HG03103 (cell line): ENCODE data around the gene SLC49A3.
"Not testable (repeated sequence)": the region's sequence is repeated elsewhere in the genome, so short reads cannot be mapped to it uniquely, and the experiment has no call there.

Experiments used
- ATAC-seq: cut with Tn5 transposase; IDR thresholded peaks from one replicate; pipeline ENCODE4 v1.9.1; 2021; ENCODE audit warnings: low read depth; ENCODE audit not compliant: unreplicated experiment

The SLC49A3 gene

DNA sequence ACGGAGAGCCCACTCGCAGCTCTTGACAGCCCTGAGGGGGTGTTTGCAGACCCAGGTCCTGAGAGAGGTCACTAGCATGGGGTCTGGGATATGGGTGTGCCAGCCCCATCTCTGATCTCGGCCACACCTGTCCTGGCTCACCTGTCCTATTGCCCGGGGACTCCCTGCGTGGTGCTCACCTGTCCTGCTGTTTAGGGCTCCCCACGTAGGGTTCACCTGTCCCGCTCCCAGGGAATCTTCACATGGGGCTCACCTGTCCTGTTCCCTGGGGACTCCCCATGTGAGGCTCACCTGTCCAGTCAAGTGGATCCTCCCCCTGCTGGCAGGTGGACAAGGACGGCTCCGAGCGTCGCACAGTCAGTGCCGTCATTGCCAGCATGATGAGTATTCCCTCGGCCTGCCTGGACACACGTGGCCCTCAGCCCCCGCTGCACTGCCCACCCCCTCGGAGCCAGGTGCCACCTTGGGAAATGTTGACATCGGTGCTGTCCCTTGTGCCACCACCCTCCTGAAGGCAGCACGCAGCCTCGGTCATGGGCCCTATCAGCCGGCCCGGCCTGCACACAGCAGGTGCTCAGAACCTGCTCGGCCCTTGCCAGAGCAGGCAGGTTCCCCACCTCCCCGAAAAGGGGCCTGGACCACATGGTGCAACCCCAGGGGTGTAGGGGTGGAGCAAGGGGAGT lies 6.3 kb downstream of the SLC49A3 start:
- no peak for ATAC-seq

DNA sequence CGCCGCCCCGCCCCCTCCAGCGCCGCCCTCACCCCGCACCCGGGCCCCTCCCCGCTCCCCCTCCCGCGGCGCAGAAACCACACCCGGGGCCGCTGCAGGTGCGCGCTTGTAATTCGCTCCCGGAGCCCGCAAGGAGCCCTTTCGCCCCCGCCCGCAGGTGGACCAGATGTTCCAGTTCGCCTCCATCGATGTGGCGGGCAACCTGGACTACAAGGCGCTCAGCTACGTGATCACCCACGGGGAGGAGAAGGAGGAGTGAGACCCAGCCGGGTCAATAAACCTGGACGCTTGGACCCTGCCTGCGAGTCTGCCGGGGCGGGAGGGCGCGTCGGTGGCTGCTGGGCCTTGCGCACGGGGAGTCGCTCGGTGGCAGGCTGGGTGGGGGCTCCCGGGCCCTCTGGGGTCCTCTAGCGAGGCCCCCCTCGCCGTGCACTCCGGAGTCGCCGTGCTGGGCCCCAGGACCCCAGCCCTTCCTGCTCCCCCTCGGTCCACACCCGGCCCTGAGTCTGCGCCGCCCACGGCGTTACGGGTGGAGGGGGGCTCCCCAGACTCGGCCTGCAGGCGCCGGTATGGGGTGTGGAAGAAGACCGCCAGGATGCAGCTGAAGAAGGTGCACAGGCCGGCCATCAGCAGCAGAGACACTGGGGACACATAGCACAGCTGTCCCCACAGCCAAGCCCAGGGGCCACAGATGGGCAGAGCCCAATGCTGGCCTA lies 7.1 kb downstream of the SLC49A3 start:
- no peak for ATAC-seq

DNA sequence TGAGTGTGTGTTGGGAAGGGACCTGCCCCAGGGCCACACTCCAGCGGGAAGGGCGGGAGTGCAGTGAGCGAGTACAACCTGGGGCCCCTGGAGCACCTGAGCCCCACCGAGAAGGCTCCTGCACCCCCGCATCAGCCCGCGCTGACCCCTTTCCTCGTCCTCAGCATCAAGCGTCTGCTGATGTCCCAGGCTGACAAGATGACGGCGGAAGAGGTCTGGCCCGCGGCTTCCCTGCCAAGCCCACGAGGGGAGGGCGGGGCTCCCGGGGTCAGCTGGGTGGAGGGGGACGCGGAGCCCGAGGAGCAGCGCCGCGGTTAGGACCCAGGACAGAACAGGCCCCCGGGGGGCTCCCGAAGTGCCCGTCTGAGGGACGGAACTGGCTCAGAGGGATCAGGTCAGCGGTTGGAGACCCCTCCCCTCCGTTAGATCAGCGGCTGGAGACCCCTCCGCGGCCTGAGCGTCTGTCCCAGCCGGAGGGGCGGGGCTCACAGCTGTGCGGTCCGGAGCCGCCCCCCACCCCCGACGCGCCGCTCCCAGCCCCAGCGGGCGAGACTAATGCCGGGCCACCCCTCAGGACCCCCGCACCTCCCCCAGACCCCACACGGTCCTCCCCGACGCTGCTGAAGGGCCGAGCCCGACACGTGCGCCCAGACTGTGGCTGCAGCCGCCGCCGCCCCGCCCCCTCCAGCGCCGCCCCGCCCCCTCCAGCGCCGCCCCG lies 7.9 kb downstream of the SLC49A3 start:
- ATAC-seq: no peak

GRCh38 chr4:680551-680927 lies 8.4 kb downstream of the SLC49A3 start:
- ATAC-seq: no peak

GRCh38 chr4:680091-680490 lies 8.9 kb downstream of the SLC49A3 start:
- ATAC-seq: no peak

DNA sequence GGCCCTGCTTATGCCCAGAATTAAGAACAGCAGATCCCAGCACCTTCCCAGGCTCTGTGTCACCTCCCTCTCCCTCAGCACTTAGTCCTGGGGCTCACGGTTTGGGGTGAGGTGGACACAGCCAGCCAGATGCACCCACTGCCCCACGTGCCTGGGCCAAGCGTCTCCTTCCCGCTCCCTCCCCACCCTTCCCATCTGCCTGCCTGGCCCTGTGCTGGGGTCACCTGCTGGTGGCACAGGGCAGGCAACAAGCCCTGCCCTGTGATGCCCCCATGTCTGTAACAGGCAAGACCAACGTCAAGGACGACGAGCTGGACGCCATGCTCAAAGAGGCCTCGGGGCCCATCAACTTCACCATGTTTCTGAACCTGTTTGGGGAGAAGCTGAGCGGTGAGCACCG lies 9.3 kb downstream of the SLC49A3 start:
- ATAC-seq: no peak

DNA sequence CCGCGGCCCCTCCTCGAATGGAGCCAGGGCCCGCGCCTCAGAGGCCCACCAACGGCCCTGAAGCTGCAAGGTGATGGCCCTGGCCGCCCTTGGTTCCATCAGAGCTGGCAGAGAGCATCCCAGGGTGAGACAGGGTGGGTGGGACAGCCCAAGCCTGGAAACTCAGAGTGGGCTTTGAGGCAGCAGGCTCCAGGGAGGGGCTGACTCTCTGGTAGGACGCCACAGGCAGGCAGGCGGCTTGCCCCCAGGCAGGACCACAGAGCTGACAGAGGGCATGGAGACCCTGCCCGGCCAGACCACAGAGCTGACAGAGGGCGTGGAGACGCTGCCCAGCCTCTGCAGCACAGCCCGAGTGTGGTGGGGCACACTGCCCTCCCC lies 9.9 kb downstream of the SLC49A3 start:
- no peak for ATAC-seq

DNA sequence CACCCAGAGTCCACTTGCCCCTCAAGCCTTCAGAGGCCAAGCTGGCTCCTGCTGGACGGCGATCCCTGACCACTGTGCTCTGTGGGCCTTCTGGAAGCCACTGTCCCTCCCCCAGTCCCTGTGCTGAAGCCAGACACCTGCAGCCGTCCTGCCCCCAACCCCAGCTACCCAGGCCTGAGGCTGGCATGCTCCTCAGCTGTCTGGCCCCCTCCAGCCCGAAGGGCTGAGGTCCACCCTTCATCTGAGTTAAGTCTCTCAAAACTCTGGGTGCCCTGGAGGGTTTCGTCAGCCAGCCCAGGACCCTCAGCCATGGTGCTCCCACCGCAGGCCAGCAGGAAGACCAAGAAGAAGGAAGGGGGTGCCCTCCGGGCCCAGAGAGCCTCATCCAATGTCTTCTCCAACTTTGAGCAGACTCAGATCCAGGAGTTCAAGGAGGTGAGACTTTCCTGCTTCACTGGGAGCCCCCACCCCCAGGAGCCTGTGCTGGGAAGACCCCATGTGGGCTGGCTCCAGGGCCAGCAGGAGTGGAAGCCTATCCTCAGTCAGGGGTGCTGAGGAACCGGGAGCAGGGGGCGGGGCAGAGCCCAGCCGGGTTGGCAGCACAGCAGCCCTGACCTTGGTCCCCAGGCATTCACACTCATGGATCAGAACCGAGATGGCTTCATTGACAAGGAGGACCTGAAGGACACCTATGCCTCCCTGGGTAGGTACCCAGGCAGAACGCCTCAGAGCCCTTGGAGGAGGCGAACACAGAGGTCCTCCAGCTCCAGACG lies 10.4 kb downstream of the SLC49A3 start:
- no peak for ATAC-seq

- no peak for ATAC-seq
Observed at GRCh38 chr4:677431-678293, 11.3 kb downstream of the SLC49A3 start.

- ATAC-seq: no peak
Observed at GRCh38 chr4:676871-677235, 12.1 kb downstream of the SLC49A3 start.

DNA sequence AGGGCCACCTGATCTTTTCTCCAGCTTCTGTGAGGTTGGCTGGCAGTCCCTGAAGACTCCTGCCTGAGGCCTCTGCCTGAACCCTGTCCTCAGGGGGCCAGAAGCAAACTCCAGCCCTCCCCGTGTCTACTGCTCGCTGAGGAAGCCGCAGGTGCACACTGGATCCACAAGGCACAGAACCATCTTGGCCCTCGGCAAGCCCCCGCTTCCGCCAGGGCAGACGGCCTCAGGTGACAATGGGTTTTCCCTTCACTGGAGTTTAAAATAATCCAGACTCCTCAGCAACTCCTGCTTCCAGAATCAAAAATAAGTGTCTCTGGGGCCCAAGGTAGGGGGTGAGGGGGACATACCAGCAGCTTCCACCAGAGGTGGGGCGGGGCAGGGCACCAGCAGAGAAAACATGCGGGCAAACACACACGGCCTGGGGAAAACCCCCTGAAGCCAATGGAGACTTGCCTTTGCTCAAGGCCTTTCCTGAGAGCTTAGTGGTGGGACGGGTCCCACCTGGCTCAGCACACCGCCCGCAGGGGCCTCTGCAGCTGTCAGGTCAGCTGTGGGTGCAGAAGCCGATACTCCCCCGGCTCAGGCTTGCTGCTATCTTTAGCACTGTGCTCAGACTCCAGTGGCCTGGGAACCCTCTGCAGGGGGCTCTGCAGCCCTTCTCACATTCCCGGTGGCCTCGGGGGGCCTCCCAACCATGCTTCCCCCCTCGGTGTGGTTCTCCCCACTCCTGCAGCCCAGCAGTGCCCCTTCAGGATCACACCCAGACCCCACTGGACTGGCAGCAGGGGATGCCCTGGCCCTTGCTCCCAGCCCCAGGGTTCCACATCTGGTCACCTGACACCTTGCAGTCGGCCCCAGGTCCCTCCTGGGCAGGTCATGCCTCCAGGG lies 12.7 kb downstream of the SLC49A3 start:
- ATAC-seq: no peak

DNA sequence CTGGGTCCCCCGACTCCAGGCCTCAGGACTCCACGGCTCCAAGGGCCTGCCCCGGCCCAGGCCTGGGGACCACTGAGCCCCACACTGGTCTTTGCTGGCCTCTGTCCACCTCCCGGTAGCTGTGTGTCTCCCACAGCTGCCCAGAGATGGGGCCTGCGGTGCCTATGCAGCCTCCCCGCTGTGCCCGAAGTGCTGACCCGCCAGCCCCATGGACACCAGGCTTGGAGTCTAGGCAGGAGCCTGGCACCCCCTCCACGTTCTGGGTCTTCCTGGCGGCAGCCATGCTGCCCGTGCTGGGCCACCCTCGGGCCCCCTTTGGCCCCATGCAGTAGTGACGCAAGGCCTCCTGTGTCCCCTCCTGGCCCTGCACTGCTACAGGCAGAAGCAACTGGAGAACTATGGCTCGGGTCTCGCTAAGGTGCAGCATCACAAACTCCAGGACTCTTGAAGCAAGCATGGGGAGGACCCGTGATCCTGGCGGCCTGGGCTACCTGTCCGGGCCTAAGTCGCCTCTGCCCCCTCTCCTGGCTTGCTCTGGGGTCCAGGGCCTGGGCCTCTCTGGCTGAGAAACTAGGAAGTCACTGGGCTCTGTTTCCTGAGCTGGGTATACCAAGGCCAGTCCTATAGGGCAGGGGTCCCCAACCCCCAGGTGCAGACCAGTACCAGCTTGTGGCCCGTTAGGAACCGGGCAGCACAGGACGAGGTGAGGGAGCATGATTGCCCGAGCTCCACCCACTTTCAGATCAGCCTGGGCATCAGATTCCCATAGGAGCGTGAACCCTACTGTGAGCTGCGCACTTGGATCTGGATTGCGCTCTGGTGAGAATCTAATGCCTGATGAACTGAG lies 13.7 kb downstream of the SLC49A3 start:
- ATAC-seq: no peak

DNA sequence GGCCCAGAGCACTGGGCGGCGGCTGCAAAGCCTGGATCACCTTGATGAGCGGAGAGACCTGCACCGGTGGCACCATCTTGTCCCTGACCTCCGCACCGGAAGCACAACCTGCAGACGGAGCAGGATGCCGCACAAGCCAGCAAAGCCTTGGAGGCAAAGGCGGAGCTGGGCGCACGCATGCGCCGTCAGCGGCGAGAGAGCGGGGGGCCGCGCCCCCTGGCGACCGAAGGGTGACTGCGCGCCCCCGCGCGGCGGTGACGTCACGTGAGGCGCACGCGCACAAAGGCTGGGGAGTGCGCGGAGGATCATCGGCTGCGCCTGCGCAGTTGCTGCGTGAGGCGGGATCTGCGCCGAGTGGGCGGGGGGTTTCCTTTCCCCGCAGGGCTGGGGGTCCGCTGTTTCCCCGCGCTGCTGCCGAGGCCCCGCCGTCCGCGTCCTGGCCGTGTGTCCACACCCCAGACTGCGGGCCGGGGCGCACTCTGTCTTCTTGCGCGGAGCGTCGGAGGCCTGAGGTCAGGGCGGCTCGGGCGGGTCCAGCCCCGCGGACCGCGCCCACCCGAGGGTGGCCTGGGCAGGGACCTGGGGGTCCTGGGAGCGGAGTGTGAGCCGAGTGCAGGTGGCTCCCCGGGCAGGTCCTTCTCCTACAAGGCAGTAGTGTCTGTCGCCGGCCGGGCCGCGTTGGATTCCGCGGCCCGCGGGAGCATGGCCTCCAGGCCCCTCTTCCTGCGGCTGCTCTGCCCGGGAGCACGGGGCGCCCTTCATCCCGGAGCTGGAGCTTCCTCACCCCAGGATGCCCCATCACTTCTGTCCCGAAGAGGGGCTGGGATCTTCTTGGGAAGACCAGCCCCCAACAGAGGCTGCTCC lies 14.5 kb downstream of the SLC49A3 start, which contains the start of the genes ATP5ME and MYL5:
ATP5ME (minus strand) TSS at position 105 of the 864 bp plus-strand sequence; CDS start at position 76, 29 bp downstream.
MYL5 (plus strand) TSS at position 371 of the 864 bp plus-strand sequence. CDS start 3,485 bp downstream, outside the sequence.
- peak; percentile 74 for ATAC-seq

DNA sequence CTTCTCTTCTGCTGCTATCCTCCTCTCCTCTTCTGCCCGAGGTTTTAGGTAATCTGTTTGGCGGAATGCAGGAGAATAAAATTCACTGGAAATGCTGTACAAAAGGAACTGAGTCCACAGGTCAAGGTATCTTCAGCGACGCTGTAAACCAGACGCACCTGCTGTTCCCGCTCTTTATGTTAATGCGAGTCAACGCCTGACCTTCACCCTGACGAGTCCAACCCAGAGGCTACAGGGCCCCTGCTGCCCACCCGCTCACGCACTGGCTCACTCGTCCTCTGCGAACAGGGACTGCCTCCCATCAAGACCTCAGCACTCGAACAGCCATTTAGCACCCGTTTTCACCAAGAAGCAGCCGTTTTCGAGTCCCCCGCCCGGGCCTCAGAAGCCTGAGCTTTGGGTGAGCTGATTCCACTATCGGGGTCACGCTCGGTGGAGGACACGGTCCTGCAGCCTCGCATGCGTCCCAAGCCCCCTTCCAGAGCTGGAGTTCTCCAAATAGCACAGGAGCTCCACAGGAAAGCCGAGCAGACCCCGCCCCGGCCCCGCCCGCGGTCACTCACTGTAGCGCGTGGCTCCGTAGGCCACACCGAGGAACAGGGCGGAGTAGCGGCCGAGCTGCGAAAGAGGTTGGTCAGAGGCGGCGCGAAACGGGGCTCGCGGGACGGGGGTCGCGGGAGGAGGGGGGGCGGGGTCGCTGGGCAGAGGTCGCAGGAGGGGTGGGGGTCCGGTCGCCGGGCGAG lies 15.4 kb downstream of the SLC49A3 start:
- no peak for ATAC-seq

GRCh38 chr4:671769-672168 lies 17.2 kb downstream of the SLC49A3 start:
- no peak for ATAC-seq

DNA sequence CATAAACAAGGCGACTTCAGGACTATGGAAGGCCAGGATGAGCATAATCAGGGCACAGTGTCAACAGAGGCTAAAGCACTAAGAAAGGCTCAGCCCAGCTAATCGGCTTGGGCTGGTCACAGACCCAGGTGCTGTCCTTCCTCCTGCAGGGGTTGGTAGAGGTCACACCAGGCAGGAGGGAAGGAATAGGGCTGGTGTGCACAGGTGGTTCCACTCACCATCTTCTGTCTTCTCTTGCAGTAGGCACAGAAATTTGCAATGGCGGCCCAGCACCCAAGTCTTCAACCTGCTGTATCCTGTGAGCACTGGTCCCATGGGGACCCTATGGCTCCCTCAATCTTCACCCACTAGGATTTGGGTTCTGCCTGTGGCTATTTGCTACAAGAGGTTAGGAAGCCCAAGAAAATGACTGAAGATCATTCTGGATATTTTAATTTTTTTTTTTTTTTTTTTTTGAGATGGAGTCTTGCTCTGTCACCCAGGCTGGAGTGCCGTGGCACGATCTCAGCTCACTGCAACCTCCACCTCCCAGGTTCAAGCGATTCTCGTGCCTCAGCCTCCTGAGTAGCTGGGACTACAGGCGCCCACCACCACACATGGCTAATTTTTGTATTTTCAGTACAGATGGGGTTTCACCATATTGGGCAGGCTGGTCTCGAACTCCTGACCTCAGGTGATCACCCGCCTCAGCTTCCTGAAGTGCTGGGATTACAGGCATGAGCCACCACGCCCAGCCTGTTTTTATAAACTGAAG lies 19.0 kb downstream of the SLC49A3 start:
- not testable (repeated sequence) for ATAC-seq
